Measurements from ENCODE around the gene EDN2.

The EDN2 gene

GRCh38 chr1:41482001-41482765, 2.3 kb downstream of the EDN2 start:
- no peak for DNase-seq

GRCh38 chr1:41481109-41481775, 3.2 kb downstream of the EDN2 start:
- no peak for DNase-seq

DNA sequence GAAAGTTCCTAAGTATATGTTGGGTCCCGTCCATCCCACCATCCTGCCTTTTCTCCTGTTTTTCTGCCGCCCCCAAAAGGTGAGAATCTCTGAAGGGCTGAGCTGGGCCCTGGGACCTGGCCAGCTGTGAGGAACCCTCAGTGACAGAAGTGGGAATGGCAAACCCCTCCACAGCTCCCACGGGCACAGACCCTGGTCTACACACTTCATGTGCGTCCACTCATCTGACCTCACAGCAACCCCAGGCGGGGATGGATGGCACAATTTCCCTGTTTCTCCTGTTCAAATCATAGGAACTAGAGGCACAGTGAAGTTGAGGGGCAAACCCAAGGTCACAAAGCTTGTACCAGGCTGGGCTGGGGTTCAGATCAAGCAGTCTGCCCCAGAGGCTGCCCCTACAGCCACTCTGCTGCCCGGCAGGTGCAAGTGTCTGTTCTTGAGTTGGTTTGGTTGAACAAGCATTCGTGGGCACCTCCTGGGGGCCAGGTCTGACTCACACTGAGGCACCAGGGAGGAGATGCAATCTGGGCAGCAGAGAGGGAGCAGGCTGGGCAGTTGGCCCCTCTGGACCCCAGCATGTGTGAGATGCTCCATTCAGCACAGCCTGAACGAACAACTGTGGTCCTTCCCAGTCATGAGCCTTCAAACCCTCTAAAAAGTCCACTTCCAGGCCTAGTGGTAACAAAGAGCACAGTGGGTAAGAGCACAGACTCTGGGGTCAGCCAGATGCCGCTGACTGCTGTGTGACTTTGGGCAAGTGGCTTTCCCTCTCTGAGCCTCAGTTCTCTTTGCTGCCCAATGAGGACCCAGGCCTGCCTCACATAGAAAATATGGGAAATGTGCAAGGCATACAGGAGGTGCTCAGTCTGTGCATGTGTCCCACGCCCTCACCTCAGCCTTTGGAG, 4.0 kb downstream of the EDN2 start:
- DNase-seq = no peak

DNA sequence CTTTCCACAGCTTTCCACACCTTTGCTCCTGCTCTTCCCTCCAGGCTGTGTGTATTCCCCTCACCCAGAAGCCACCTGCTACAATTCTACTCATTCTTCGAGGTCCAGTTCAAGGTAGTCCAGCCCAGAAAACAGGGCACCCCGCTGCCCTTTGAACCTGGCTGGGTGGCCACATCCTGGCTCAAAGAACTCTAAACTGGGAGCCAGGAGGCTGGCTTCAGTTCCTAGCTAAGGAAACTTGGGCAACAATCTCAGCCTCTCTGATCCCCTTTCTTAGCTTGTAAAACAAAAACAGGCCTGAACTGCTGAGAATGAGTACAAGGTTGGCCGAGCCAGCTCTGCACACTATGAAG, 4.7 kb downstream of the EDN2 start:
- DNase-seq = no peak

DNA sequence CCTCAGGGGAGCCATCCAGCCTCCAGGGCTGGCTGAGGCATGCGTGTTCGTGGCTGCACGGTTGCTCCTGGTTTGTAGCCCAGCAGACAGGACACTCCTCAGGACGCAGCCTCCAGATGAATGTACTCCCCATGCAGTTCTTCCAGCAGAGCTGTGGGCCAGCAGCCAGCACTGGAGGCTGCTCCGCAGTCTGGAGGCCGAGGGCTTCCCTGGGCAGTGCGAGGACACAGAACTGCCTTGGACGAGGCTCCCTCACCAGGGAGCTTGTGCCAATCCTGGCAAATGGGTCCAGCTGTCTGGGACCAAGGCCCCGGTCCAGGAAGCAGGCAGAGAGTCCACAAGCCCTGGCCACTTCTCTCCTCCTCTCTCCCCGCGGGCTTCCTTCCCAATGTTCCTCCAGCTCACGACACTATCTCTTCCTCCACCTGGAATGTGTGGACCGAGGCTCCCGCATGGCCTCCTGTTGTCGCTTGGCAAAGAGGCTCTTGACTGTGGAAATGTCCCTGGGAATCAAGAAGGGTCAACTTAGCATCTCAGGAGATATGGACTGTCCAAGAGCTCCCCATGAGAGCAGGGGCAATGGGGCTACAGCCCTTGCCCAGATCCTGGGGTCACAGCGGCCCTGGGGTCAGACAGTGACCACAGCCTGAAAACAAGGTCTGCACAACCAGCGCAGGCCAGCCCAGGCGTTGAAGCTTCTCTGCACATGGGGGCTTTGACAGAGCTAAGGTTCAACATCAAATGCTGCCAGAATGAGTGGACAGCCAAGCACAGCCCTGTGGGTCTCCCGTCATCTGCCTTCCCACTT, 5.3 kb downstream of the EDN2 start:
- no peak for DNase-seq

DNA sequence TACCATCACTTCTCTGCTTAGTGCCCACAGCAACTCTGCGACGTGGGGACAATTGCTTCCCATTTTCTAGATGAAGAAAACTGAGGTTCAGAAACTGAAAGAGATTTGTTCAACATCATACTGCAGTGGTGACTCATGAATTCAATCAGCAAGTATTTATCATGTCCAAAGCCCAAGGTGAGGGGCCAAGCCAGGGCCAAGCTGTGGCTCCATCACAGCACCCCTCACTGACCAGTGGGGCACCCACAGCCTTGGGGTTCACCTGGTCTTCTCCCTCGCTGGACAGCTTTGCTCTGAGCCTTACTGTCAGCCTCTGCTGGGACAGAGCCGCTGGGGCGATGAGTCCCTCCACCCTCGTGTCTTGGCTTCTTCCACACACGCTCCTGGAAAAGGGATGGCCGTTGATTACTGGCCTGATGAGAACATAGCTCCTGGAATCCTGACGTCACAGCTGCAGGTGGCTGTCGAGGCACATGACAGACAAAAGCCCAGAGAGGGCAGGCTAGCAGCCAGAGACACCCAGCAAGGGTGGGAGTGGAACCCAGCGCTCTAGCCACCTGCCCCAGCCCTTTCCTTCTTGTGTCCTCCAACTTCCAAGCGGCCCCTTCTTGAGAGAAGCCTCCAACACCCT, 6.2 kb downstream of the EDN2 start:
- no peak for DNase-seq

- DNase-seq = no peak
Measured at GRCh38 chr1:41476807-41477361, 7.6 kb downstream of the EDN2 start.

DNA sequence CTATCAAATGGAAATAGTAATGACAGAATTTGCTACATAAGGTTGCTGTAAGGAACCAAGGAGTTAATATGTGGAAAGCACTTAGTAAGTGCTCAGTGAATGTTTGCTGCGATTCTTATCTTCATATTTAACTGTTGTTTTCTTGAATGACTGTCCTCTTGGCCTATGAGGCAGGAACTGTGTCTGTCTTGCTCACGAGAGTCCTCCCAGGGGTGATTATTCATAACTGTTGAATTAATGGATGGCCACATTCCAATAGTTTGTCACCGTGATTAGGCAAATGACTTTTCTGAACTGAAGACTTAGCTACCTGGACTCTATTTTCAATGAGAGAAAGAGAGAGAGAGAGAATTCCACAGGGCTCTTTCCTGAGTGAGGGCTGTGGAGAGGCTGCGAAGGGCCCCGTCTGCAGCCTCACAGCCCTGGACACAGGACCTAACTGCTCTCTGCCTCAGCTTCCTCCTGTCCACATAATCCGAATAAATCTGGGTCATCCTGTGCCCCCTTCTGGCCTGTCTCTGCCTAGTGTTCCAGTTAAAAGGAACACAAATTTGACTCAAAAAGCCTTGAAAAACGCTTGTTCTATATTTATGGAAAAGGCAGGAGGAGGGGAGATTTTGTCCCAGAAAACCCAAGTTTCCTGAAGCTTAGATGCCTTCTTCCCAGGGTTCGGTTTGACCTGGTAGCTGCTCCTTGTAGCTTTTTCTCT, 8.5 kb downstream of the EDN2 start:
- DNase-seq = no peak

DNA sequence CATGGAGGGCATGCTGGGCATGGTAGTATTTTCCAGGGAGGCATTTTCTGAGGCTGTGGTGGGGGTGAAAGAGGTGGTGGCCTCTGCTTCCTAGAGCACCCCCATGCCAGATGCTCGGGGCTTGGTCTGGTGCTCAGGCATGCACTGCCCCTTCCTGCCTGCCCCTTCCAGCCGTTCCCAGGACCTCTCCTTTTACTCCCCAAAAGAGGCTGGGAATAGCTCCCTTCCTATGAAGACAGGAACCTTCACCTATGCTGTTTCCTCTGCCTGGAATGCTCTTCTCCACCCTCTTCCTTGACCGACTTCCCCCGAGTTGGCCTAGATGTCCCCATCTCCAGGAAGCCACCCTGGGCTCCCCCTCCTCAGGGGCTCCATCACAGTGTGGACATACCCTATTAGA, 9.1 kb downstream of the EDN2 start:
- no peak for DNase-seq

GRCh38 chr1:41474490-41475271, 9.8 kb downstream of the EDN2 start:
- no peak for DNase-seq

GRCh38 chr1:41473738-41474362, 10.6 kb downstream of the EDN2 start:
- DNase-seq = no peak

DNA sequence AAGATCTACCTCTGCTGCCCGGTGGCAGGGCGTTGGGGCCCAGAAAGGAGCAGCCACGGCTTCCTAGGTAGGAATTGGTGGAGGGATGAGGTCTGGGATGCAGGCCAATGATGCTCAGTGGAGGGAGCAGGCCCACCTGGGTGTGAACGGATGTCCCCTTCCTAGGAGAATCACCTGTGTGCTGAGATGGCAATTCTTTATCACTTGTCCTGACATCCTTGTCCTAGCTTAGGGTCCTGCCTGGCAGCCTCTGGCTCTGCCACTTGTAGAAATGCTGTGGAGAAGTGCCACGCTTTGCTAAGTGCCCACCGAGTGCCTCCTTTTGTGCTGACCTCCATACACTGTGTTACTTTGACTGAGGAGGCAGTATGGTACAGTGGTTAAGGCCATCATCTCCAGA, 12.8 kb downstream of the EDN2 start:
- DNase-seq = no peak

GRCh38 chr1:41469706-41470105, 14.8 kb downstream of the EDN2 start:
- DNase-seq = no peak

DNA sequence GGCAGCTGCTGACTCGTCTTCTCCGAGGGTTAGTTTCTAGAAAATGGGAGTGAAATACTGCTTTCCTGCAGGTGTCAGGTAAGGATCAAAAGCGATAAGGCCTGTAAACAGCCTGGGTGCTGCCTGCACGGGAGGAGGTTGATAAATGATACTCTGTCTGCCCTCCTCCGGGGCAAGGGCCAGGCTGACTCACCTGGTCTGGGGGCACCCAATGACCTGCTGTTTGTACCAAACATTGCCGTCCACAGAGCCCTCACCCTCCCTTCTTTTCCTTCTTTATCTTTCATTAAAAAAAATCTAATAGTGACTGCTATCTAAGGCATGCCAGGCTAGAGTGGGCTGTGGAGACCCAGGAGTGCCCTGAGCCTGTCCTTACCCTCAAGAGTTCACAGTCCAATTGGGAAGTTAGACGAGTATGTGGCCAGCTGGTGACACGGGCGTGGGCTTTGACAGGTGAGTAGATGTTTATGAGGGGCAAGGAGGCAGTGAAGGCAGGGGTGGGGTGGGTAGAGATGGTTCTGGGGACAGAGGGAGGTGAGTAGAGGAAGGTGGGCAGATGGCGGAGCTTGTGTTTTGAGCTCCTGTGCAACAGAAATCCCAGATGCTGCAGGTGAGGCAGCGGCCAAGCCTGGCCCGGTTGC, 16.2 kb downstream of the EDN2 start:
- no peak for DNase-seq

GRCh38 chr1:41467673-41468072, 16.8 kb downstream of the EDN2 start:
- DNase-seq = no peak

GRCh38 chr1:41466146-41466545, 18.3 kb downstream of the EDN2 start:
- no peak for DNase-seq

DNA sequence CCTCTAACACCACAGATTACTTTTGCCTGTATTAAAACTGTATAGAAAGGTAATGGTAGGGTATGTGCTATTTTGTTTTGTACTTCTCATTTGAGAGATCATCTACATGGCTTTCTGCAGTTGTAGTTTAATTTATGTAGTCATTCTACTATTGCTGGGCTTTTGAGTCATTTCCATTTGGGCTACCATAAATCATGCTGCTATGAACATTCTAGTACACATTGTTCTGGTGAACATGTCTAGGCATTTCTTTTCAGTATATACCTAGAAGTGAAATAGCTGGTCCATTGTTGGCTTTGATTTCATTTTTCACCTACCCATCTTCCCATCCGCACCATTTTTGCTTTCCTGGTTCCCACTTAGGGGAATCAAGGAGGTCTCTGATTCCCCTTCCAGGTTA, 18.7 kb downstream of the EDN2 start:
- no peak for DNase-seq

- DNase-seq = no peak
Measured at GRCh38 chr1:41464885-41465284, 19.6 kb downstream of the EDN2 start.

GRCh38 chr1:41463516-41463915, 21.0 kb downstream of the EDN2 start:
- no peak for DNase-seq

GRCh38 chr1:41462680-41463004, 21.8 kb downstream of the EDN2 start:
- DNase-seq = no peak
